ENCODE measurements around the gene CCDC197. TPM values are rescaled to one million over a fixed set of nuclear protein-coding genes. Genes with fewer than 3 reads are reported as not detected.

The CCDC197 gene
- total RNA-seq, 1 donor, result not detected

DNA sequence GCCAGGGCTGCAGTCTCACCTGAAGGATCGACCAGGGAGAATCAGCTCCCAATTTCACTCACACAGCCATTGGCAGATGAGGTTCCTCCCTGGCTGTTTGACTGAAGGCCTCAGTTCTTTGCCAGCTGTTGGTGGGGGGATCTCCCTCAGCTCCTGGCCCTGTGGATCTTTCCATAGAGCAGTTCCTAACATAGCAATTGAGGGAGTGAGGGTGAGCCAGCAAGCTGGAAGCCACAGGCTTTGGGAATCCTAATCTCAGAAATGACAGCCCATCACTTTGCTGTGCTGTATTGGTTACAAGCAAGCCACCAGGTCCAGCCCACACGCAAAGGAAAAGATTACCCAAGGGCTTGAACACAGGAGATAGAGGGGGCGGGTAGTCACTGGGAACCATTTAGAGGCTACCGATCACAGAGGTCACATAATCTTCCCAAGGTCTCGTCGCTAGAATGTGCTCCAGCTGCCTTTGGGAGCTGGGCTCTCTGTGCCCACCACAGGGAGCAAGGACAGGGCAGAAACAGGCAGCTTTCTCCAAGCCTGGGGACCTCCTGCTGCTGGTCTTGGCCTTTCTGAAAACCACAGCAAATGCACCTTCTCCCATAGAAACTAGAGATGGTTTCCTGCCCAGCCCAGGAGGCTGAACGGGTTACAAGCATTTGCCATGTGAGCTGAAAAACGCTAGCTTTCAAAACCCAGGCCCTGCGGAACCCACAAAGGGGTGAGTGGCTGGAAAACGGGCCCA is 24.5 kb downstream of the CCDC197 start:
- no peak for DNase-seq (ENCODE audit: low read depth in 2 of 3, low spot score in 2 of 3)

DNA sequence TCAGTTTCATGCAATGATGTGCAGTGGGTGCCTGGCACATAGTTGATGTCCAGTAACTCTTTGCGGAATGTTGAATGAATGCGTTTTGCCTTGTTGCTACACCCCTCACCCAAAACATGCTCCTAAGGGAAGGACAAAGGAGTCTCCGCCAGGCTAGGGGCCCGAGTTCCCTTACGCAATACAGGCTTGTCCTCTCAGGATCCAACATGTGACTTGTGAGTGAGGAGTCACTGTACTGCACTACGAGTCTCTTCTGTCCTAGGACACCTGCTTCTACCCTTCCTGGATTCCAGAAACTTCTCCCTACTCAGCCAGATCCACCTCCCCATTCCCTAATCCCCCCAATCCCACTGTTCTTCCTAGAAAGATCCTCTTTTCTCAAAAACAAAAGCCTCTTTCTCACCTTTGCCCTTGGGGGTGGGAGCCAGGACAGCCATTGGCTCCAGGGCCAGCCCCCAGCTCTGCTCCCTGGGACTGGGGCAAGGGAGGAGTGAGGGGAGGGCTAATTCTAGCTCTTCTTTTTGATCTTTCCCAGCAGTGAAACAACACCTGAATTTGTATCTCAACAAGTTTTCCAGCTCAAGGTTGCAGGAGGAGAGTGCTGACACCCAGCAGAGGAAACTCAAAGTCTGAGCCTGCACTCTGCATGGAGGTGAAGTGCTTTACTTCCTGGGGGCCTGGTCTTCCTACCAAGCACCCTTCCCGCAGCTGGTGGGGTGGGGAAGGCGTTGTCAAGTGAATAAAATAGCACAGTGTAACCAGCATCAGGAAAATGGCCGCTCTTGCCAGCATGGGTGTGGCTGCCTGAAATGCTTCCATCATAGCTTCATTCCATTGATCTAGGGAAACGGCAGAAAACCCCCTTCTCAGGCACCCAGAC is 25.7 kb downstream of the CCDC197 start:
- no peak for DNase-seq (ENCODE audit: low read depth in 2 of 3, low spot score in 2 of 3)

DNA sequence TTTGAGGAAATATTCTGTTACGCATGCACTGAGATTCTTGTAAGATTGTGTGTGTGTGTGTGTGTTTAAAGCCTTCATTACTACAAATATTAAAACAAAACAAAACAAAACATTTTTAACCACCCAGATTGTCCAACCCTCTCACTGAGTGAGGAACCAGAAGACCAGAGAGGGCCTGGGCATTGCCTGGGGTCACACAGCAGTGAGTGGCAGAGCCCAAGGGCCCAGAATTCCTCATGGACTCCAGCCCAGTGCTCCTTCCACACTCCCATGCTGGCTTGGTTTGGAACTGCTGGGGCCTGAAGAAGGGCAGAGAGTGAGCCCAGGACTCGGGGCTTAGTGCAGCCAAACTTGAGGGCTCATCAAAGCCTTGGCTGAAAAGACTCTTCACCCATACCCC is 27.4 kb downstream of the CCDC197 start:
- no peak for DNase-seq (ENCODE audit: low read depth in 2 of 3, low spot score in 2 of 3)

DNA sequence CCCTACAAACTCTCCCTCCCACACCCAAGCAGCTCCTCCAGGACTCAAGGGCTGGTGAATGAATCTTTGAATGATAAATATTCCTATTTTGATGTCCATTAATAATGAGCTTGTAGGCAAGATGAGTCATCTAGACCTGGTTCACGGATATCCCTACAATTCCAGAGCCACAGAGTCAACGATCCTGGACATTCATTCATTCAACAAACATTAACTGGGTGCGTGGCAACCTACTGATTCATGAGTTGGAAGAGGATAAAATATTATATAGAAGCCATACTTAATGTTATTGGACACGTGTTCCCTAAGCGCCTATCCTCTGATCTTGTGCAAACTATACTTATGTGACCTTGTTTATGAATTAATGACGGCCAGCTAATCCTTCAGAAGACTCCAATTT is 28.6 kb downstream of the CCDC197 start:
- no peak for DNase-seq (ENCODE audit: low read depth in 2 of 3, low spot score in 2 of 3)

DNA sequence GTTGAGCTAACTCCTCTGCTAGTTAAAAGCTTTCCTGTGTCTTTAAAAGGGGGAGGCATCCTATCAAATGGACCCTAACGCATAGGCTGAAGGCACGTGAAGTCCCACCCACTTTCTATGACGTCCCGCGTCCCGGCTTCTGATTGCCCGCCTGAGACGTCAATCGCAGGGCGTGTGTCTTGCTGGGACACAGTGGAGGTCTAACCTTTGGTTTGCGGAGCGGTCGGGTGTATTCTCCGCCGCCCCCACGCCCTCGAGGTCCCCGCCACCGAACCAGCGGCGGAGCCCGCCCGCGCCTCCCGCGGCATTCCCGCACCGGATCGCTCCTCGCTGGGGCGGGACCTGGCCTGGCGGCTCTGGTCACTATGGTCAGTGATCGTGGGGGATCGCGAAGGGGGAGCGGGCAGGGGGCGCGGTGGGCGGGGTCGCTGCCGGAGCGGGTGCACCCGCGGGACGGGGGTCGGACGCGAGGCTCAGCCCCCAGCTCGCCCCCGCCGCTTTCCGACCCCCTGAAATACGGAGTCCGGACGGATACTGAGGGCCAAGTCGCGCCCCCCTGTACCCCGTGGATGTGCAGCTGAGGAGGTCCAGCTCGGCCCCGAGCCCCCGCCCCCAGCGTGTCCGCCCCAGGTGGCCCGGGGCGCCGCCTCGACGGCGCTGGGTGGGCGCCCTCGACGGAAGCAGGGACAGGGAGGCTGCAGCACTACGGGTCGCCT is 29.2 kb downstream of the CCDC197 start, which contains the start of gene OTUB2:
Gene OTUB2, plus strand, starts transcription at position 168 of the 716 bp plus-strand sequence. Its CDS starts 198 bp downstream, at position 366.
- peak; percentile 88 to 99 (median 97) for DNase-seq (ENCODE audit: low read depth in 2 of 3, low spot score in 2 of 3)

DNA sequence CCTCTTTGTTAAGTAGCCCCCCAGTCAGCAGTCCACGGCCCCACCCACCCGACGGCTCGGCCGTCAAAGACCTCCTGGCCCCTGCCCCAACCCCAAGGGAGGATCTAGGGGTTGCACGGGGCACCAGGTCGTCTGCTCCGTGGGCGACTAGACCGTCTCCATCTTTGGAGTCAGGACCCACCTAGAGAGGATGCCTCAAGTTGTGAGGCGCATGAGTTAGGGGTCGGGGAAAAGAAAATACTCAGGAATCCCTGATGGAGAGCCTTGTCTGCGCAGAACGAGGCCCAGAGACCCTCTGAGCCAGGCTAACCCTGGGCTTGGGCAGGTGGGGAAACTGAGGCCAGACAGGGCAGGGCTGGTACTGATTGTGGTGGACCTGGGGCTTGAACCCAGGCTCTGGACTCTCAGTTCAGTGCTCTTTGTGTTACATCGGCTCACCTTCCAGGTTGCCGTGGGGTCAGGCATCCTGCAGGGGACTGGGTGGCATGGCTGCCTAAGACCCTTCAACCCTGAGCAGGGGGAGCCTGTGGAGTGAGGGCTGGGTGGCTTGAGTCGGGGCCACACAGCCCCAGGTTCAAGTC is 29.9 kb downstream of the CCDC197 start:
- no peak for DNase-seq (ENCODE audit: low read depth in 2 of 3, low spot score in 2 of 3)

DNA sequence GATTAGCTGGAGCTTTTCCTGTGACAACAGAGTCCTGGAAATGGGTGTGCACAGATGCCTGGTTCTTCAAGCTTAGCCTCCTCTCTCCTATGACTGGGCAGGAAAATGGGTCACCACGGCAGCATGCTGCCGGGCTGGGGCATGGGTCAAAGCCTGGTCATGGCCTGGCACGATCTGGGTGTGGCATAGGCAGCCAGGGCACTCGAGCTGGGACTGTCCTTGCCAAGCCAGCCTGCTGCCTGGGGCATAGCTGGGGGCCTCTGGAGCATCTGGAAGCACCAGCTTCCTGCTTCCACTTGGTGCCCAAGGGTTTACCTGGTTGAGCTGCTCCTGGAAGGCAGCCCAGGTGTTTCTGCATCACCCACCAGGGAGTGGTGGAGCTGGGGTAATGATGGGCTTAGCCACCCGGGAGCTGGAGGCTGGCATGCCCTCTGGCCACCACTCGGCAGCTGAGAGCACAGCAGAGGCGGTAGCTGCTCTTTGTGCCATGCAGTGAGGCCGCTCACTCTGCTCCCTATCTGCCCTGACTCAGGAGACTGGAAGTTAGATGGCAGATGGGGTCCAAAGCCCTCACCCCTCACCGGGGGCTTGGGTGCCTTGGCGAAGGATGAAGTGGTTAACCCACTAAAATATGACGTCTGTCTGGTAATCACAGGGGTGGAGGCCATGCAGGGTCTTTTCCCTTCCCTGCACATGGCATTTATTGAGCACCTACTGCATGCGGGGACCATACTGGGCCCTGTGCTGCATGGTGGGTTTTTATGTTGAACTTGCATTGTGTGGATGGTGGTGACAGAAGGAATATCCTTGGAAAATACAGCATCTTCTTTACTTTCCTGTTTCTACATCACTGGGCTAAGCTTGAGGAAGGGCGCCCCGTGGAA is 30.7 kb downstream of the CCDC197 start:
- DNase-seq (ENCODE audit: low read depth in 2 of 3, low spot score in 2 of 3), result no peak

DNA sequence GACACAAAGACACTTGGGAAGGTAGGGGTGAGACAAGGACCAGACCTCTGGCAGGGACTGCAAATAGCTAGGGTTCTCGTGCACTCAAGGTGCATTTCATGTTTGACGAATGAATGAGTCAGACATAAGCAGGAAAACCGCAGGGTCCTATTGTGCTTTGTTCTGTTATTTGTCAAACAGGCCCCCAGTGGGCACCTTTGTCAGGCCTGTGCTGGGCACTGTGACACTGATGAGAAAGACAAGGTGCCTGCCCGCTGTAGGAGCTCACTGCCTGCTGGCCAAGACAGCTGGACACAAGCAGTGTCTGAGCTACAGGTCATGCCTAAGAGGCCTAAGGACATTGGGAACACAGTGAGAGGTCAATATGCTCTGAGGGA is 31.3 kb downstream of the CCDC197 start:
- DNase-seq (ENCODE audit: low read depth in 2 of 3, low spot score in 2 of 3), result peak in 1 of 3 donors; percentile 53

DNA sequence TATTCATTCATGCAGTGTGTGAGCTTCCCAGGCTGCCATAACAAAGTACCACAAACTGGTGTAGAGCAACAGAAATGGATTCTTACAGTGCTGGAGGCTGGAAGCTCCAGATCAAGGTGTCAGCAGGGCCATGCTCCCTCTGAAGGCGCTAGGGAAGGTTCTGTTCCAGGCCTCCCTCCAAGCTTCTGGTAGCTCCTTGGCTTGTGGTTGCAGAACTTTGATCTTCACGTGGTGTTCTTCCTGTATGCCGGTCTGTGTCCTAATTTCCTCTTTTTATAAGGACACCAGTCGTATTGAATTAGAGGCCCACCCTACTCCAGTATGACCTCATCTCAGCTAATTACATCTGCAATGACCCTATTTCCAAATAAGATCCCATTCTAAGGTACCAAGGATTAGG is 32.2 kb downstream of the CCDC197 start:
- no peak for DNase-seq (ENCODE audit: low read depth in 2 of 3, low spot score in 2 of 3)

DNA sequence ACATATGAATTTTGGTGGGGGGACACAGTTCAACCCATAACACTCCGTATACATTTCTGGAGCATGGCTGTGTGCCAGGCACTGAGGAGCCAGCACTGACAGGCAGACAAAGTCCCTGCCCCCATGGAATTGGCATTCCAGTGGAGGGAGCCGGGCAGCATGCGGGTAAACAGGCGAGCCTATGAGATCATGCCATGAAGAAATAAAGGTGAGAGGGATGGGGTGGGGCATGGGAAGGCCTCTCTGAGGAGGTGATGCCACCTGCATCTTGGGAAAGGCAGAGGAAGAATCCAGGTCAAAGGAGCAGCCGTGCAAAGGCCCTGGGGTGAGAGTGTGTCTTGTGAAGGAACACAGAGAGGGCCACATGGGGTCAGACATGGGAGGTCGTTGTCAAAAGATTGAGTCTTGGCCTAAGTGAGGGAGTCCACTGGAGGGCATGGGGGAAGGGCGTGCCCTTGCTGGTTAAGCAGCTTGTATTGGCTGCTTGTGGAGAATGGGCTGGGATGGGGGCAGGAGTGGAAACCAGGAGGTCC is 32.6 kb downstream of the CCDC197 start:
- no peak for DNase-seq (ENCODE audit: low read depth in 2 of 3, low spot score in 2 of 3)

DNA sequence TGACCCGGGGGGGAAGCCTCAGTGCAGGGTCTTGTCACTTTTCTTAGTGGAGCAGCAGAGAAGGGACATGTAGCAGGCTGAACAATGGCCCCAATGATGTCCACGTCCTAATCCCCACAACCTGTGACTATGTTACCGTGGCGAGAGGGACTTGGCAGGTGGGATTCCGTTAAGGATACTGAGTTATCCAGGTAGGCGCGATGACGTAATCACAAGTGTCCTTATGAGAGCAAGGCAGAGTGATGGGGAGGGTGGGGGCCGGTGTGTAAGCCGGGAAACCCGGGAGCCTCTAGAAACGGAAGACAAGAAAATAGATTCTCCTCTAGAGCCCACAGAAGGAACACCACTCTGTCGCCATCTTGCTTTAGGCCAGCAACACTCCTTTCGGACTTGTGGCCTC is 33.5 kb downstream of the CCDC197 start:
- DNase-seq (ENCODE audit: low read depth in 2 of 3, low spot score in 2 of 3), result no peak

DNA sequence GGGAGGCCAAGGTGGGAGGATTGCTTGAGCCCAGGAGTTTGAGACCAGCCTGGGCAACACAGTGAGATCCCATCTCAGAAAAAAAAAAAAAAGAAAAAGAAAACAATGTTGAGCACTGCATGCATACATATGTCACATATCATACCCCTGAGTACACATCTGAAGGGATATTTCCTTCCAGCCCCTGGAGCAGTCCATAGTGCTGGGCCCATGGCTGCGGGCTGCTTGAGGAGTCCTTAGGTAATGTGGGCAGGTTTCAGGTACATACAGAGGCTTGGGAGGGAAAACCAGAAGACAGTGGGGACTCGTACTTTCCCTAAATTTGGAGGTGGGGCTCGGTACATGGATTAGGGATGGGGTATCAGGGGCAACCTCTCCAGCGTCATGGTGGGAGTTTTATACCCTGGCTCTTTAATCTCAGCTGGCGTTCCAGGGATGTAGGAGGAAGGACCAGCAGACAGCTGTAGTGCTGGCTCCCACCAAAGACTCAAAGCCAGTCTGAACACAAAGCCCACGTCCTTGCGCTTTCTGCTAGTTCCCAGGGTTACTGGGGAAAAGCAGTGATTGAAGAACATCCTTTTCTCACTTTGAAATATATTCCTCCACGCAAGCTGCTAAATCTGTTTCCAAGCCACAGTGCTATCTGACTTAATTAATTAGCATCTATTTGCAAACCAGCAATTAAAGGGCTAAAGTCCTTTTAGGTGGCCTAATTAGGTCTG is 34.2 kb downstream of the CCDC197 start:
- DNase-seq (ENCODE audit: low read depth in 2 of 3, low spot score in 2 of 3), result no peak

DNA sequence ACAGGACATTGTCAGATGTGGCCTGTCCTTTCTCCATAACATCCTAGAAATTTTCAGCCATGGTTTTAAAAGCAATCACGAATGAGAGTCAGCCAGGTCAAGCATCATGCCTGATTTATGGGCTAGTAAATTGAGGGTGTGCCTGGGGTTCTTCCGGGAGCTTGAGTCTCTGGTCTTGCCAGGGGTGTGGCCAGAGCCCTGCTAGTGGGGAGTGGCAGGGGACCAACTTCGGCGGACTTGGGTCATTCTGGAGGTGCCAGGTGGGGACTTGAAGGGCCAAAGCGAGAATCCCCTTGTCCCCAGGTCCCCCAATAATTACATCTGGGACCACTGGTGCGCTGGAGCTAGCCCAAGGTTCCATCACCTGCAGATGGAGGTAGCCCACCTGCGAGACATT is 34.8 kb downstream of the CCDC197 start:
- no peak for DNase-seq (ENCODE audit: low read depth in 2 of 3, low spot score in 2 of 3)

DNA sequence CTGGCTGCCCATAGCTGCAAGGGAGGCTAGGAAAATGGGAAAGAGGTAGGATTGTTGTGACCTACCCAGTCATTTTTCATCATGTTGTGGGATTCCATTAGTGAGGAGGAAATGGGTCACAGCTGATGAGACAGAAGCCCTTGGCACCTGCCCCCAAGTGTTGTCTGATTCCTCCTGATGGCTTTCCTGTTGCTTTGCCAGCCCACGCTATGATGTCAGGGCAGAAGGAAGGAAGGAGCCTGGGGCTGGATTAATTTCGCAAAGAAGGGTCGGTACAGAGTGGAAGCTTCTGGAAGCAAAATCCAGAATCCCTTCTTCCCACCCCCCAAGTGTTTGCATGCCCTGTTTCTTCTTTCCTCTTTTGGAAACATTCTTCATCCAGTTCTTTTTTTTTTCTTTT is 37.8 kb downstream of the CCDC197 start:
- DNase-seq (ENCODE audit: low read depth in 2 of 3, low spot score in 2 of 3), result no peak

DNA sequence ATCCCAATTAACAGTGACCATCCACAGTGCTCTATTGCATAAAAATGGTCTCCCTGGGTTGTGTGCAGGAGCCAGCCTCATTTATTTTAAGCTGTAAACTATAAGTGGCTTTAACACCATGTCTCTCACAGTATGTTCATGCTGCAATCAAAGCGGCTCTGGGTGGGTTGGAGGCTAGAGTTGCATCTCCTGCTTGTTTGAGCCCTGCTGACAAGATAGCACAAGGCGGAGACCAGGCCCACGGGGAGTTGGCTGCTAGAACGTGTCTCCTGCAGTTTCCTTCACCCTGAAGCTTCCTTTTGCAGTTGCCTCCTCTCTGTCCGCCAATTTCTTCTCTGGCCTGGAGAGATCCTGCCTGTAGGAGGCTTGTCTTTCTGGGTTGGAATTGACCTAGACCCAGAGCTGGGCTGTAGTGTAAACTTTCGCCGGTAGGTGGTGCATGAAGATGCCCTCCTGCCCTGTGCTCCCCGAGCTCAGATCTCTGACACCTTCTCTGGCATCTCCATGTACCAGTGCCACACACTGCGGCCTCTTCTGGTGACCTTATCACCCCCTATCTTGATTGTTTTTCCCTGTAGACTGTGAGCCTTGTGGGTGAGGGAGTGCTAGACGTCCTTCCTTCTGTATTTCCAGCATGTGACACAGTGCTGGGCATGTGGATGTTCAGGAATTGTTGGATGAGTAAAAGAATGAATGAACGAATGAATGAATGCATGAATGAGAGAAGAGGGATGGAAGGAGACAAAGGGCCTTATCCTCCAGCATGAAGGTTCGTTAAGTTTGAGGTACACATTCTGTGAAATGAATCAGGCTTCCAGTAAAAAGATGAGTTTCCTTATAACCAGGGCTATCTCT is 39.4 kb downstream of the CCDC197 start:
- peak; percentile 56 to 83 (median 70) for DNase-seq (ENCODE audit: low read depth in 2 of 3, low spot score in 2 of 3)

DNA sequence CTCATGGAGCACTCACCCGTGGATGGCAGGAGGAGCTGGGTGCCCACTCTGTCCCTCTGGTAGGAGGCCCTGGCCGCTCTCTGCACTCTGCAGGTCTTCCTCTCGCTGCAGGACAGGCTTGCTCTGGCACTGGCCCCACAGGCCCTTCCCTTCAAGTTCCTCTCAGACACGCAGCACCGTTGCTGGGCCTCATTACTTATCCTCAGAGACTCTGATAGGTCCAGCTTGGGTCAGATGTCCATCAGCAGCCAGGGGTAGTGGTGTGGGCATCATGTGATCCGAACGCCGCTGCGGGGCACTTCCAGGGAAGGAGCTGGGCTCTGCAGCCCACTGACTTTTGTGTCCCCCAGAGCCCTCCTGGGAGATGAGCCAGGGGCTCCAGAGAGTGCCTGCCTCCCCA is 40.9 kb downstream of the CCDC197 start:
- no peak for DNase-seq (ENCODE audit: low read depth in 2 of 3, low spot score in 2 of 3)

DNA sequence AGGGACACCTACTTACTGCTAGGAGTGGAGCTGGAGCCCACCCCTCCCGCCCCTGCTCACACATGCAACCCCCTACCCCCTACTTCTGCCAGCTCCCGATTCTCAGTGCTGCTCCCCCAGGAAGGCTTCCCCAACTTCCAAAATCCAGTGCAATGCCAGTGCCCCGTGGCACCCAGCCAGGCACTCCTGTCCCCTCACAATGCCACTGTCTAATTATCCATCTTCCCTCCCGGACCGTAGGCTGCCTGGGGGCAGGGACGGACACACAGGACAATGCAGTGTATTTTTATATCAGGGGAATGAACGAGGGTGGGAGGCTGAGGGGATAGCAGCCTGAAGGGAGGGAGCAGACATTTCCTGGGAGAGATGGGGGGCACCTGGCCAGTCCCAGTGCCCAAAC is 41.4 kb downstream of the CCDC197 start:
- no peak for DNase-seq (ENCODE audit: low read depth in 2 of 3, low spot score in 2 of 3)
